HG03520 (cell line): ENCODE results near the gene TMPRSS9.

ENCODE experiments used
- ATAC-seq: cut with Tn5 transposase; IDR thresholded peaks from one replicate; pipeline ENCODE4 v1.9.1; 2021; ENCODE audit warnings: mild to moderate bottlenecking, moderate library complexity; ENCODE audit not compliant: unreplicated experiment

TMPRSS9 gene

GRCh38 chr19:2329149-2329478 is 31.0 kb upstream of the TMPRSS9 start:
- ATAC-seq: no peak

GRCh38 chr19:2329501-2329916 is 30.6 kb upstream of the TMPRSS9 start:
- no peak for ATAC-seq

GRCh38 chr19:2330255-2330631 is 29.8 kb upstream of the TMPRSS9 start:
- ATAC-seq: no peak

- ATAC-seq: no peak
Measured at GRCh38 chr19:2330632-2331284, 29.3 kb upstream of the TMPRSS9 start.

GRCh38 chr19:2331601-2332246 is 28.3 kb upstream of the TMPRSS9 start:
- no peak for ATAC-seq

GRCh38 chr19:2332341-2333026 is 27.6 kb upstream of the TMPRSS9 start:
- ATAC-seq: no peak

GRCh38 chr19:2333027-2333806 is 26.8 kb upstream of the TMPRSS9 start:
- no peak for ATAC-seq

GRCh38 chr19:2333807-2334211 is 26.3 kb upstream of the TMPRSS9 start:
- no peak for ATAC-seq

GRCh38 chr19:2334426-2334825 is 25.6 kb upstream of the TMPRSS9 start:
- ATAC-seq: no peak

GRCh38 chr19:2334986-2335846 is 24.8 kb upstream of the TMPRSS9 start:
- no peak for ATAC-seq

- ATAC-seq: no peak
Measured at GRCh38 chr19:2335848-2336247, 24.2 kb upstream of the TMPRSS9 start.

GRCh38 chr19:2336528-2337328 is 23.3 kb upstream of the TMPRSS9 start:
- ATAC-seq: no peak

- no peak for ATAC-seq
Measured at GRCh38 chr19:2337329-2337707, 22.7 kb upstream of the TMPRSS9 start.

- ATAC-seq: no peak
Measured at GRCh38 chr19:2338055-2338615, 21.9 kb upstream of the TMPRSS9 start.

- no peak for ATAC-seq
Measured at GRCh38 chr19:2338751-2339643, 21.1 kb upstream of the TMPRSS9 start.

- no peak for ATAC-seq
Measured at GRCh38 chr19:2339644-2340310, 20.3 kb upstream of the TMPRSS9 start.

GRCh38 chr19:2340496-2341243 is 19.4 kb upstream of the TMPRSS9 start:
- ATAC-seq: no peak
